ENCODE measurements around the gene SRSF8.
A peak's percentile ranks its signal among the peaks of the same experiment; 100 is the strongest.

Gene SRSF8

DNA sequence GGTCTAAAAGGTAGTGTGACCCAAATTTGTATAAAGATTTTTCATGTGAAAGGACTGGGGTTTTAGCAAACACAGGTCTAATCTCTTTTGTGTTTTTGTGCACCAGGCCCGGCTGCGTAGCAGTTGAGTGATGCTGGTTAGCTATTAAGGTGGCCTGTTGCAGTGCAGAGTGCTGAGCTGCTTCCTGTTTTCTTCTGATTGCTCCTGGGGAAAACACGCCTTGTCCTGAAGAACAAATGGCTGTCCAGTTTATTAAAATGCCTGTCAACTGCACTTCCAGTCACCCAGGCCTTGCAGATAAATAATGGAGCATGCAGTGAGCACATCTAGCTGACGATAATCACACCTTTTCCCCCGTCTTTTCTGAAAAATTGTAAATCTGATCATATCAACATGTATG is 1.8 kb downstream of the SRSF8 start:
- DNase-seq (ENCODE audit: low read depth in 2 of 2), result peak; percentile 75

DNA sequence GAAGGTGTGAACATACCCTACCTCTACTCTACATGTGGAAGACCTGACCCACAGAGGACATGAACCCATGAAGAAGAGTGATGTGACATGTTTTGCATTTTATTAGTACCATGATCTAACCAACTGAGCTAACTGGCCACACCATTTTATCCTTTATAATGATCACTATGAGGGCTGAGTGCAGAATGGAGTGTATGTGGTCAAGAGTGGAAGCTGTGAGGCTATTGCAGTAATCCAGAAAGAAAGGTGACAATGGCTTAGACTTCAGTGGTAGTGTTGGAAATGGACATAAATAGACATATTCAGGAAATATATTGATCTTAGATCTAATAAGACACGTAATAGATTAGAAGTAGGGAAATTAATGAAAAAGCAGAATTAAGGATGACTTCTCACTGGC is 3.8 kb downstream of the SRSF8 start:
- no peak for DNase-seq (ENCODE audit: low read depth in 2 of 2)

DNA sequence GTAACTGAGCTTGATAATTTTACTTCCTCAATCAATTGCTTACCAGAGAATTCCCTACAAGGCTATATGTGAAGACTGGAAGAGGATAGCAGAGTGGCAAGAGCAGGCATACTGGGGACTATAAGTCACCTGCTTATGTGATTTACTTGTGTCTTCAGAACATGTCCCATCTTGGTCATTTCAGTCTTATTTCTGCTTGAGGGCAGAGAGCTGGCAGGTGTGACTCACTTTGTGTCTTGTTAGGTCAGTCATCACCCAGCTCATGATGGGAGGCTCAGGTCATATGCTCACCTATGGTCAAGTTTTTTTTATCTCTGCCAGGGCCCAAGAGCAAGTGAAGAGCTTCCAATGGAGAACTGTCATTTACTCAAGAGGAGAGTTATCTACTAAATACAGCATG is 6.2 kb downstream of the SRSF8 start:
- no peak for DNase-seq (ENCODE audit: low read depth in 2 of 2)

DNA sequence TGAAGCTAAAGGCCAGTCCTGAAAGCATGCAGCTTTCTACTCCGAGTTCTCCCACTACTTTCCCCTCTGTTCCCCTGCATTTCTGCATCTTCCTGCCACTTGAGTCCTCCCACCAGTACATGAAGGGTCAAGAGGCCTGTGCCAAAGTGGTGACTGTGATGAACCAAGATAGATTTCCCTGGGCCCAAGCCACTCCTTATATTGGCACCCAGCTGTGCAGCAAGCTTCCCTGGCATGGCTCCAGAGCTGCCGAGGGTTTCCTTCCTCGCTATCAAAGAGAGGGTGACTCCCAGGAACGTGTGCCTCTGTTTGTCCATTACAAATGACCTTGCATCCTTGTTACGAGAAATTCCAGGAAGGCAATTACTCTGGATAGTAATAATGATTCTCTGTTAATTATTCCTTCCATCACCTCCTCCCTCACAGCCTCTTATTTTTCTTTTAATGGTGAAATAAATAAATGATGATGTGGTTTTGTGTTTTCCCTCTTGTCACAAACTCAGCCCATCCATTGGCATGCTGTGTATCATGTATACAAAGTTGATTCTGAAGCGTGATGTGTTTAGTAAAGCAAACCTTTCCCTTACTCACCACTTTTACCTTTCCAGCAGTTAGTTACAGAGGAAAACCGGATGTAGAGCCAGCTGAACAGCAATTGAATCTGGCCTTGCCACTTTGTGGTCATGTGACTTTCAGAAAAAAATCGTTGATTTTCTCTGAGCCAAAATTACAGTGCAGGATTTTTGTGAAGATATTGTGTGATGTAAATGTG is 8.3 kb downstream of the SRSF8 start:
- DNase-seq (ENCODE audit: low read depth in 2 of 2), result no peak

GRCh38 chr11:95076416-95076815 is 9.7 kb downstream of the SRSF8 start:
- peak; percentile 32 to 38 for DNase-seq (ENCODE audit: low read depth in 2 of 2)

- no peak for DNase-seq (ENCODE audit: low read depth in 2 of 2)
Observed at GRCh38 chr11:95076981-95077380, 10.3 kb downstream of the SRSF8 start.

- DNase-seq (ENCODE audit: low read depth in 2 of 2), result no peak
Observed at GRCh38 chr11:95078526-95078925, 11.8 kb downstream of the SRSF8 start.

DNA sequence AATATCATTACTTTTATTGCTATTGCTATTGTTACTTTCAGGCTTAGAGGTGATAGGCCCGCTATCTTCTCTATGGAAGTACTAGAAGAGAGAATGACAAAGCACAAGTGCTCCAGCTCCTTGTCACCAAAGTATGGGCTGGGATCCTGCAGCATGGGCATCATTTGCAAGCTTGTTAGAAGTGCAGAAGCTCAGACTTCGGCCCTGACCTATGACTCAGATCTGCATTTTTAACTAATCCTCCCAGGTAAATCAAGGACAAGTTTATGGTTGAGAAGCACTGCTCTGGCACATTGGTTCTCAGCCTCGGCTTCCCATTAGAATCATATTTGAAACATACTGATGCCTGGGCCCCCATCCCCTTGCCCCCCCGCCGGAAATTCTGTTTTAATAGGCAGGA is 14.3 kb downstream of the SRSF8 start:
- no peak for DNase-seq (ENCODE audit: low read depth in 2 of 2)

- DNase-seq (ENCODE audit: low read depth in 2 of 2), result no peak
Observed at GRCh38 chr11:95081412-95081811, 14.7 kb downstream of the SRSF8 start.

DNA sequence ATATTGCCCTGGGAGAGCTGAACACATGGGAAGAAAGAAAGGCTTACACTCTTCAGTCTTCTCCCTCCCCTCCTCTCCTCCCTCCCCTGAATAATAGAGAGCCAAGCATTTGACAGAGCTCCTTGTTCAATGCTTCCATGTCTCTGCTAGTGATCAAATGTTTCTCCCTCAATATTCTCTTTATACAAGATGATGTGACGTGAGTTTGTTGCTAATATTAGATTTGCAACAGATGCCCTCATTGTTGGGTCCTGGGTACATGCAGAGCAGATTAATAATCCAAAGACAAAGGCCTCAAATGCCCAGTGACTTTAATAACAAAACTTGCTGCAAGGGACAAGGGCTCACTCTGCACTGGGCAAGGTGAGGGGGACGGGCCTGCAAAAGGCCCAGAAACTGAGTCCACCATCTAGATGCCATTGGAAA is 15.9 kb downstream of the SRSF8 start:
- DNase-seq (ENCODE audit: low read depth in 2 of 2), result no peak

DNA sequence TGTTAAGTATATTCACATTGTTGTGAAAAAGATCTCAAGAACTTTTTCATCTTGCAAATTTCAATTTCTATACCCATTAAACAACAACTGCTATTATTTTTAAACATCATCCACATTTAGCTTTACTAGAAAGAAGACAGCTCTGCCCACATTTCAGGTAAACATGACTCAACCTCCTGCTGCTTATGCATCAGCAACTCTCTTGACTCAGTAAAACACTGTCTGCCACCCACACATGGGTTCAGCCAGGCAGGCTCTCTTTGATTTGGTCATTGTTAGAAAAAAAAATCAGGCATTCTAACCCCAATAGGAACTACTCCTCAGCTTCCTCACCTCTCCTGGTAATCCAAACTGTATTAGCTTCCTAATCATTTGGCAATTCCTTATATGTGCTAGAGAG is 17.8 kb downstream of the SRSF8 start:
- no peak for DNase-seq (ENCODE audit: low read depth in 2 of 2)

DNA sequence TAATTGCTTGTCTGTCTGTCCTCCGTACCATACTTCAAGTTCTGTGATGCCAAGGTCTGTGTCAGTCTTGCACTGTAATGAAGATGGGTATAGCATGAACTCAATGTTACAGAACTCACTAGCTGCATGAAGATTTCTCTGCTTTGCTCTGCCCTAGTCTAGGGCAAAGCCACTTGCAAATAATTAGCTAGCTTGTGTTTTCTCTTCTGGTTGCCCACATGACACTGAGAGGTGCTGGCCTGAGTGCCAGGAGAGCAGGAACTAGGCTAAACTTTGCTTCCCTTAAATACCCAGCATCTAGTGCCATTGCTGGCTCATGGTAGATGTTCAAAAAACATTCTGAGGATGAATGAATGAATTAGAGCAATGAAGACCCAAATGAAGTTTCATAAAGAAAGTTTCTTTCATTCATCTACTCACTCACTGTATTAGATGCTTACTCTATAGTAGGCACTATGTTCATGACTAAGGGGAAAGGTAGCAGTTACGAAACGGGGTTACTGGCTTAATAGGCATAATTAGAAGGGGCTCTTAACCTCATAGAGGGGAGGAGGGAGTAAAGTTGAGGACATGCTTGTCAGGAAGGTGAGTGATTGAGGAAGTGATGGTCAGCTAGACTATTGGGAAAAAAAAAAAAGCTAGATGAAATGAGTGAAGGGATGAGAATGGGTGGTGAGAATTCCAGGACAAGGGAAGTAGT is 18.5 kb downstream of the SRSF8 start:
- DNase-seq (ENCODE audit: low read depth in 2 of 2), result no peak

GRCh38 chr11:95086151-95086550 is 19.4 kb downstream of the SRSF8 start:
- no peak for DNase-seq (ENCODE audit: low read depth in 2 of 2)

GRCh38 chr11:95086836-95087570 is 20.3 kb downstream of the SRSF8 start:
- DNase-seq (ENCODE audit: low read depth in 2 of 2), result no peak

DNA sequence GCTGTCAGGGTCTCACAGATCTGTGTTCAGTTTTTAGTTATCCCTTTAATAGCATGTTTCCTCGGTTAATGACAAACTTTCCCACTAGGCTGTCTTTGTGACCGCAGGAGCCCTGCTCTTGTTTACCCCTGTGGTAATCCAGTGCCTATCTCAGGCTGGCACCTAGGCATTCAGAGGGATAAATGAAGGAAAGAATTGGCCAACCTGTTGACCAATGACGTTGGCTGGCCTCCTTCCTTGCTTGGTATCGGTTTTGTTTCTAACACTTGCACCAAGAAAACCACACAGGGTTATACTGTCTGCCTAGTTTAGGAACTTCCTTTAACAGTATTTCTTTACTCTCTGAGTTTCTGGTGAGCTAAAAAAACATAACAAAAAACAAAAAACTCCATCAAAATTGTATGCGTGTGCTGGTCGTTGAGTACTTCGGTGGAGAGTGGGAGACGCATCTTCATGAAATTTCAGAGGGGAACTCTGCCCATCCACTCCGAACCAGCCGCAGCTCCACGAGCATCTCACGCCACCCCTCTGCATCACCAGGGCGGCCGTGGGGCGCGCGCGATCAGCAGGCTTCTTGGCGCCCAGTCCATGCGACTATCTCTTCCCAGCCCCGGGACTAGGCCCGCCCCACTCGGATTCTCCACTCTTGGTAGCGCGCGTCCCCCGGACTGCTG is 22.4 kb downstream of the SRSF8 start:
- DNase-seq (ENCODE audit: low read depth in 2 of 2), result no peak

GRCh38 chr11:95089620-95090542 is 23.2 kb downstream of the SRSF8 start, which contains the start of gene ENDOD1:
Gene ENDOD1, plus strand, starts transcription at chr11:95089846. Its CDS starts 82 bp downstream, at chr11:95089928.
- DNase-seq (ENCODE audit: low read depth in 2 of 2), result peak; percentile 66 to 69

DNA sequence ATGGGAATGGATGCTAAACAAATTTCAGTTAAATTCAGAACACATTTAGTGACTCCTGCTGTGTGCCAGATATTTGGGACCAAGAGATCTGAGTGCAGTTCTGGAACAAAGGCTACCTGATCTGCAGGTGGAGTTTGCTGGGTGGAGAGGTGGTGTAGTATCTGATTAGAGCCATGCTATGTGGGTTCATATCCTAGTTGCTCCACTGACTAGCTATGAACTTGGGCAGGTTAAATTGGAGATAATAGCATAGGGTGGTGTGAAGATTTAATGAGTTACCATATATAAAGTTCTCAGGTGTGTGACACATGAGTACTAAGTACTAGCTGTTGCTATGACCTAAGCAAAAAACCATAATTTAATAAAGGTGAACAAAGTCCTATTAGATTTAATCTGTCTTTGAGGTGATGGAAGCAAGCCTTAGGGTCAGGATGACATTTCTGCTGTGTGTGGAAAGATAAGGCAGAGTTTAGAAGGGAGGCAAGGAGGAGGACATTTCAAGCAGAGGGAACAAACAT is 25.0 kb downstream of the SRSF8 start:
- no peak for DNase-seq (ENCODE audit: low read depth in 2 of 2)

- DNase-seq (ENCODE audit: low read depth in 2 of 2), result no peak
Observed at GRCh38 chr11:95092549-95093324, 26.0 kb downstream of the SRSF8 start.

DNA sequence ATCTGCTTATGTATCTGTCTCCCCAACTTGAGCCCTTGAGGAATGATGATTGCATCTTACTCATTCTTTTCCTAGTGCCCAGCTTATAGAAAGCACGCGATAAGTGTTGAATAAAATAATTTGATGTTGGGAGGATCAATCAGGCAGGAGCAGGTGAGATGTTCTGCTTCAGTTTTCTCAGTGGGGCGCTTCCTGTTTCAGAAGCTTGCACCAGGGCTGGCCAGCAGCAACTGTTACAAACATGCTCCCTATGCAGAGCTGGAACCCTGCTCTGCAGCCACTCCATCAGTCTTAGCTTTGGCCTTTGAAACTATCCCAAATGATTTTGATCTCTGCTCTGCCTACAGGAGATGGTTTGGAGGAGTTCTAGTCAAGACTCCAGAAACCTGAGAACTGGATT is 26.8 kb downstream of the SRSF8 start:
- DNase-seq (ENCODE audit: low read depth in 2 of 2), result no peak

All from fibroblast of skin of left quadriceps (primary cell).